ENCODE results near the gene HSPB7.
"Not testable (repeated sequence)": the region's sequence is repeated elsewhere in the genome, so short reads cannot be mapped to it uniquely, and the experiment has no call there.

The HSPB7 gene

DNA sequence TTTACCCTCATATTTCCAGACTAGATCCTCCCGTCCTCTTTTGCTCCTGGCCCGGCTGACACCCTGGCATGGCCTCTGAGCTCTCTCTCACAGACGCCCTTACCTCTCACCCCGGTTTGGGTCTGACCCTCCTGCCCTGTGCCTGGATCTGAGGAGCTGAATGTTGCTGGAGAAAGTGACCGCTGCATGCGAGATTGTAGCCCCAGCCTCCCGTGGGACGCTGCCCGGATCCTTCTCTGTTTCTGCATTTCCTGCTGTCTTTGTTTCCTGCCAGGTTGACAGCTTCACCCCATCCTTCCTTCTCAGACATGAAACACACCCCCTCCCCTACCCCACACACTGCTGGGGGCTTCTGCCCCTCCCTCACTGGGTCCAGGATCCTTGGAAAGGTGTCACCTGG, 46.1 kb upstream of the HSPB7 start:
- TF ChIP-seq, protein P1, sequence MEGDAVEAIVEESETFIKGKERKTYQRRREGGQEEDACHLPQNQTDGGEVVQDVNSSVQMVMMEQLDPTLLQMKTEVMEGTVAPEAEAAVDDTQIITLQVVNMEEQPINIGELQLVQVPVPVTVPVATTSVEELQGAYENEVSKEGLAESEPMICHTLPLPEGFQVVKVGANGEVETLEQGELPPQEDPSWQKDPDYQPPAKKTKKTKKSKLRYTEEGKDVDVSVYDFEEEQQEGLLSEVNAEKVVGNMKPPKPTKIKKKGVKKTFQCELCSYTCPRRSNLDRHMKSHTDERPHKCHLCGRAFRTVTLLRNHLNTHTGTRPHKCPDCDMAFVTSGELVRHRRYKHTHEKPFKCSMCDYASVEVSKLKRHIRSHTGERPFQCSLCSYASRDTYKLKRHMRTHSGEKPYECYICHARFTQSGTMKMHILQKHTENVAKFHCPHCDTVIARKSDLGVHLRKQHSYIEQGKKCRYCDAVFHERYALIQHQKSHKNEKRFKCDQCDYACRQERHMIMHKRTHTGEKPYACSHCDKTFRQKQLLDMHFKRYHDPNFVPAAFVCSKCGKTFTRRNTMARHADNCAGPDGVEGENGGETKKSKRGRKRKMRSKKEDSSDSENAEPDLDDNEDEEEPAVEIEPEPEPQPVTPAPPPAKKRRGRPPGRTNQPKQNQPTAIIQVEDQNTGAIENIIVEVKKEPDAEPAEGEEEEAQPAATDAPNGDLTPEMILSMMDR (IDR thresholded peaks at IDR 0.05; ENCODE audit: insufficient read depth, low read length, poor library complexity, severe bottlenecking): no peak
- Histone ChIP-seq H3K36me3 (ENCODE audit: control insufficient read depth, insufficient read depth, low read length) (no peaks in the 10 kb centered on the region), H3K4me3 (replicated peaks; ENCODE audit: low read depth, low read length) (no peak overlapping the region), H3K27me3 (replicated peaks; ENCODE audit: control insufficient read depth, insufficient read depth, low read length) (peaks cover 3% of the 10 kb centered on the region)
- DNase-seq (ENCODE audit: extremely low read depth, insufficient read length): no peak

DNA sequence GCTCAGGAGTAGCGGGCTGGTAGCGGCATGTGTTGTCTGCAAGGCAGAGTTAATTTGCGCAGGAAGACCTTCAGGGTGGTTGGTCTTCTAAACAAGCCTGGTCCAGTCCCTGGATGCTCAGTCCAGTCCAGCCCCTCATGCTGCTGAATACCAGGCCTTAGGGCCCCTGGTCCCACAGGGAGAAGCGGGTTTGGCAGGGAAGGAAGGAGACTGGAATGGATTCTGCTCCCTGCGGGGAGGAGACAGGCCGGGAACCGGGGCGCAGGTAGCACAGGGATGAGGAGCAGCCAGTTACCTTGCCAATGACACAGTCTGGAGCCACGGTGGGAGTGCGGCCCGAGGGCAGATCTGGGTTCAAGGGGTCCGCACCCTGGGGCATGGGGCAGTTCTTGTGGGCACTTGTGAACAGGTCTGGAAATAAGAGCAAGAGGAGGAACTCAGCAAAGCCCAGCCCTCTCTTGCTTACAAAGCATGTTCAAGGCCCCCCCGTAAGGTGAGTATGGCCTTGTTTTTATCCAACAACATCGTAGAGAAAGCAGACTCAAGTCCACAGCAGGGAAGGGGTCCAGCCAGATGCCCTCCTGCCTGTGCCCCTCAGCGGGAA, 45.5 kb upstream of the HSPB7 start:
- no peak for DNase-seq (ENCODE audit: extremely low read depth, insufficient read length)
- TF ChIP-seq, protein P1 (IDR thresholded peaks at IDR 0.05; ENCODE audit: insufficient read depth, low read length, poor library complexity, severe bottlenecking): no peak
- Histone ChIP-seq H3K27me3 (replicated peaks; ENCODE audit: control insufficient read depth, insufficient read depth, low read length) (peaks cover 3% of the 10 kb centered on the region), H3K36me3 (ENCODE audit: control insufficient read depth, insufficient read depth, low read length) (no peaks in the 10 kb centered on the region), H3K4me3 (replicated peaks; ENCODE audit: low read depth, low read length) (no peak overlapping the region)

DNA sequence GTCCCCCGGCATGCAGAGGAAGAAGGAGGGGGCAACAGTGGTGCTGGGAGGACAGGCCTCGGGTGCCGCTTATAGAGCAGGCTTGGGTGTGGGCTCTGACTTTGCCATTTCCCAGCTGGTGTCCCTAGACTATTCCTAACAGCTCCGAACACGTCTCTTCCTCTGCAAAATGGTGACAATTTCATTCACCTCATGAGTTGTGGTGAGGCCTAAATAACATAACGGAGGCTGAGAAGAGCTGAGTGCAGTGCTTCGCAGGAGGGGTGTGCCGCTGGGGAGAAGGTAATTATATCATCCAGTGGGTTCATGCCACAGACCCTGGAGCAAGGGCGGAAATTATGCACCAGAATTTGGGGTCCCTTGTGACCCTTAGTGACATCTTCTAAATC, 44.8 kb upstream of the HSPB7 start:
- not testable (repeated sequence) for H3K36me3 ChIP-seq (ENCODE audit: control insufficient read depth, insufficient read depth, low read length); H3K27me3 ChIP-seq (replicated peaks; ENCODE audit: control insufficient read depth, insufficient read depth, low read length); DNase-seq (ENCODE audit: extremely low read depth, insufficient read length); H3K4me3 ChIP-seq (replicated peaks; ENCODE audit: low read depth, low read length)

DNA sequence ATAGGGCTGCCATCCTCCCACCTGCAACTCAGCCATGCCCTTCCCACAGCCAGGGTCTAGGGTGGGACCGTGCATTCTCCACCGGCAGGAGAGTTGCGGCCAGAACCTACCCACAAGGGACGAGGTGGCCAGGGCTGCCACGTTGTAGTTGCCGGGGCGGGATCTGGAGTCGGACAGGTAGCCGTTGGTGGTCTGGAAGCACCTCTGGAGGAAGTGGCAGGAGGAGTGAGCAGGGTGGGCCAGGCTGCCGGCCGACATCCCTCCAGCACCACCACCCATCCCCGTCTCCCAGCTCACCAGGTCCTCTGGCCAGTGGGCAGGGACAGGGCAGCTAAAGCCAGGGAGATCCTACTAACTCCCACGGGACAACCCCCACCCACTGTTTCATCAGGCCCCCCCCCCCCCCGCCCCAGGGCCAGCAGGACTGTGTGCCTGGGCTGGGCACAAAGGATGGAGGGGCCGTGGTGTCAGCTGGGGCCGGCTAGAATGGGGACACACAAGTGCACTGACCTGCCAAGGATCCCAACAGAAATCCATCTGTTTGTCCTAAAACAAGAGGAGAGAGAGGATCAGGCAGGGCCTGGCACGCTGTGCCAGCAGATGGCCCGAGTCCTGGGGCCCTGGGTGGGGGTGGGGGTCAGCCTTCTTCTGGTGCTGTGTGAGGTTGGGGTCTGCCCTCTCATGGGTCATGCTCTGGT, 44.3 kb upstream of the HSPB7 start:
- H3K4me3 ChIP-seq (replicated peaks; ENCODE audit: low read depth, low read length); H3K27me3 ChIP-seq (replicated peaks; ENCODE audit: control insufficient read depth, insufficient read depth, low read length); DNase-seq (ENCODE audit: extremely low read depth, insufficient read length); H3K36me3 ChIP-seq (ENCODE audit: control insufficient read depth, insufficient read depth, low read length): not testable (repeated sequence)

DNA sequence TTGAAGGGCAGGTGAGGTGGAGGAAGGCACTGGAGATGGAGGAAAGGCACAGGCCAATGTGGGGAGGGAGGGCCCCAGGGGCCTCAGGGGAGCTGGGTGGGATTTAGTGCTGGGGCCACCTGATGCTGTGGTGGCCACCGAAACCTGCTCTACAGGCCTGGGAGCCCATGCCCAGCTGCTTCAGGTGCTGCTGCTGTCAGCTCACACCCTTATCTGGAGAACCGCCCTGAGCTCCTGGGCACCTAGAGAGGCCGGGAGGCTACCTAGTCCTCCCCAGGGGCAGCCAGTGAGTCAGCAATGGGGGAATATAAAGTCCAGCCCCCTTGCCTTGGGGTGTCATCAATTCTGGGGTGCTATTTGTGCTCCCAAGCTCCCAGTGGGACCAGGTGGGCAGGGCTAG, 43.4 kb upstream of the HSPB7 start:
- DNase-seq (ENCODE audit: extremely low read depth, insufficient read length): no peak
- no peaks in the 10 kb centered on the region for H3K36me3 ChIP-seq (ENCODE audit: control insufficient read depth, insufficient read depth, low read length)
- peaks cover 1% of the 10 kb centered on the region for H3K27me3 ChIP-seq (replicated peaks; ENCODE audit: control insufficient read depth, insufficient read depth, low read length)
- TF ChIP-seq, protein P1 (IDR thresholded peaks at IDR 0.05; ENCODE audit: insufficient read depth, low read length, poor library complexity, severe bottlenecking): no peak
- no peak overlapping the region for H3K4me3 ChIP-seq (replicated peaks; ENCODE audit: low read depth, low read length)

DNA sequence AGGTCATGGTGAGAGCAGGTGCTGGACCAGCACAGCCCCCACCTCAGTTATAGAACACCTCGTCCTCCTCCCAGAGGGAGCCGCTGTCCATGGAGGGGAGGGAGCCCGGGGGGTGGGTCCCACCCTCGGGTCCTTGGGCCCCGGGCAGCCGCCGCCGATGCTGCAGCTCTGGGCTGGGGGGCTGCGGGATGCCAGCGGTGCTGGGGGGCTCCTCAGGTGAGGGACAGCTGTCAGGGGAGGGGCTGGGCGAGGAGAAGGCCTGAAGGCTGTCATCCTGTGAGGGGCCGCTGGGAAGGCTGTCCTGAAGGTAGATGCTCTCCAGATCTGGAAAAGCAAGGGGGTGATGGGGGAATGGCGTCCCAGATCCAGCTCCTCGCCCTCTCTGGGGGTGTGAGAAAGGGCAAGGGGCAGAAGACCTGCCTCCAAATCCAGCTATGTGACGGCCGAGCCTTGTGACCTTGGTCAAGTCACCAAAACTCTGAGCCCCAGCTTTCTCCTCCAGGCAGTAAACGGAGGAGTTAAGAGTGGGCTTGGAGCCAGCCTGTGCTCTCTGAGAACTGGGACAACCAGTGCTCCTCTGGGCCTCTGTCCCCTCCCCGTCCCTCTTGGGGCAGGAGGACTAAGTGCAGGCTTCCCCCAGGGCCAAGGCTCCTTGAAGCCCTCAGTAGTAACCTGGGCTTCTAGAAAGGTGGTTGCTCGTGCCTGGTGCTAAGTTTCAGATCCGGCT, 40.7 kb upstream of the HSPB7 start:
- not testable (repeated sequence) for H3K27me3 ChIP-seq (replicated peaks; ENCODE audit: control insufficient read depth, insufficient read depth, low read length); DNase-seq (ENCODE audit: extremely low read depth, insufficient read length); H3K4me3 ChIP-seq (replicated peaks; ENCODE audit: low read depth, low read length); H3K36me3 ChIP-seq (ENCODE audit: control insufficient read depth, insufficient read depth, low read length)

DNA sequence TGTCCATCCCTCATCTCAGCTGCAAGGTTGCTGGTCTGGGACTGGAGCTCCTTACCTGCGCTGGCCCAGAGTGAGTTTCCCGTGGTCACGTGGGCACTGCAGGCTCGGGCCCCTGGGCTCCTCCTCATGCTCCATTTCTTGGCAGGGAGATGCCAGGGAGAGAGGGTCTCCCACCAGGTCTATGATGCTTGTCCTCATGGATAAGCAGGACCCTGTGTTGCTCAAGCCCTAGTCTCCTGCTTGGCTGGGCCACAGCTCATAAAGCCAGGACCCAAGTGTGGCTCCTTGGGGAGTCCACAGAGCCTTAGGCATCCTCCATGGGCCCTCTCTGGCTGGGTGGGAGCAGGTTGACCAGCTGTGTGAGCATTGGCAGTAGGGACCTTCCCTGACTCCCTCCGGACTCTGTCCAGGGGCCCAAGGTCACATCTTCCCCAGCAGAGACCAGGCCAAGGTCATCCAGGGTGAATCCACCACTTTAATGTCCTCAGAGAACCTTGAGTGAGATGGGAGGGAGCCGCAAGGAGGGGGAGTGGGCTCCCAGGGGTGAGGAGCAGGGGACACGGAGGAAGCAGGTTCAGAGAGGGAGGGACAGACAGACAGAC, 39.6 kb upstream of the HSPB7 start:
- DNase-seq (ENCODE audit: extremely low read depth, insufficient read length); H3K4me3 ChIP-seq (replicated peaks; ENCODE audit: low read depth, low read length); H3K27me3 ChIP-seq (replicated peaks; ENCODE audit: control insufficient read depth, insufficient read depth, low read length); H3K36me3 ChIP-seq (ENCODE audit: control insufficient read depth, insufficient read depth, low read length): not testable (repeated sequence)

DNA sequence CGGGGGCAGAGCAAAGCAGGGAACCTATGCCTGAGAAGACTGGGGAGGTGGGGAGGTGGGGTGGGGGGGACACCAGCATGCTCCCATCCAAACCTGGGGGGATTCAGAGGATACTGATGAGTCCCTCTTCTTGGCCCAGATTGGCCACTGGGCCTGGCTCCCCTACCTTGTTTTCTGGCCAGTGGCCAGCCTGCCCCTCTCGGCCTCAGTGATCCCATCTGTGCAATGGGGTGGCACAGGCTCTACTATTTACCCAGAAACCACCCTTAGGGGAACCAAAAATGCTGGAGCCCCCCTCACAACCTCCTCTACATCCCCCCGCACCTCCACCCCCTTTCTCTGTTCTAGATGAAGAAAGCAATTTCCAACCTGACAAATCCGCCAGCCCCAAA, 38.7 kb upstream of the HSPB7 start:
- DNase-seq (ENCODE audit: extremely low read depth, insufficient read length); H3K27me3 ChIP-seq (replicated peaks; ENCODE audit: control insufficient read depth, insufficient read depth, low read length); H3K4me3 ChIP-seq (replicated peaks; ENCODE audit: low read depth, low read length); H3K36me3 ChIP-seq (ENCODE audit: control insufficient read depth, insufficient read depth, low read length): not testable (repeated sequence)

Measured in GM06990 (cell line).